DOHH2 (cell line): ENCODE data around the gene HNRNPM.

Experiments used
- H3F3A ChIP-seq: fragments of 200-600 bp; sonication (generic), shearing (Covaris generic); 2 replicates; pipeline ENCODE4 v1.6.0; 2016; ENCODE audit warnings: antibody characterized with exemption, mild to moderate bottlenecking; ENCODE audit not compliant: control insufficient read depth, insufficient read depth
- H3K27ac ChIP-seq: fragments of 200-600 bp; sonication (generic); 2 replicates; pipeline ENCODE4 v1.5.1; 2014; ENCODE audit warnings: low read depth, mild to moderate bottlenecking, low read length, moderate library complexity
- H3K27me3 ChIP-seq: fragments of 200-600 bp; sonication (generic); 2 replicates; pipeline ENCODE4 v1.6.1; 2014; ENCODE audit warnings: mild to moderate bottlenecking, low read length, mixed read lengths; ENCODE audit not compliant: control insufficient read depth
- H3K36me3 ChIP-seq: fragments of 200-600 bp; sonication (generic); 2 replicates; pipeline ENCODE4 v1.6.1; 2014; ENCODE audit warnings: mild to moderate bottlenecking, low read length, moderate library complexity, mixed read lengths; ENCODE audit not compliant: control insufficient read depth
- H3K4me1 ChIP-seq: fragments of 200-600 bp; sonication (generic); 2 replicates; pipeline ENCODE4 v1.6.1; 2014; ENCODE audit warnings: mild to moderate bottlenecking, low read length, mixed read lengths; ENCODE audit not compliant: control insufficient read depth
- H3K4me2 ChIP-seq: fragments of 200-600 bp; sonication (generic); 2 replicates; pipeline ENCODE4 v1.6.0; 2014; ENCODE audit warnings: mild to moderate bottlenecking, low read length, moderate library complexity
- H3K4me3 ChIP-seq: fragments of 200-600 bp; sonication (generic); 2 replicates; pipeline ENCODE4 v1.5.1; 2014; ENCODE audit warnings: mild to moderate bottlenecking, low read length, mixed read lengths
- H3K79me2 ChIP-seq: fragments of 200-600 bp; sonication (generic); 2 replicates; pipeline ENCODE4 v1.6.1; 2014; ENCODE audit warnings: mild to moderate bottlenecking, low read length, mixed read lengths; ENCODE audit not compliant: control insufficient read depth
- H3K9me2 ChIP-seq: fragments of 200-600 bp; sonication (generic); replicated peaks from 2 replicates; pipeline ENCODE4 v1.6.1; 2014; ENCODE audit warnings: mild to moderate bottlenecking, low read length, mixed read lengths; ENCODE audit not compliant: control insufficient read depth
- H3K9me3 ChIP-seq: fragments of 200-600 bp; sonication (generic); 2 replicates; pipeline ENCODE4 v1.6.1; 2014; ENCODE audit warnings: antibody characterized with exemption, low read length, mixed read lengths; ENCODE audit not compliant: control insufficient read depth, insufficient read depth
- H4K20me1 ChIP-seq: fragments of 200-600 bp; sonication (generic); 2 replicates; pipeline ENCODE4 v1.6.0; 2014; ENCODE audit warnings: low read depth, mild to moderate bottlenecking, antibody characterized with exemption, low read length, moderate library complexity; ENCODE audit not compliant: control insufficient read depth, insufficient read depth
- EZH2phosphoT487 ChIP-seq: fragments of 200-600 bp; sonication (generic); IDR thresholded peaks from 2 replicates; pipeline ENCODE4 v1.6.1; 2017; ENCODE audit warnings: borderline replicate concordance, mild to moderate bottlenecking, antibody characterized with exemption, low read length, moderate library complexity, mixed read lengths
- TF ChIP-seq, protein P1 (sequence below): fragments of 200-600 bp; sonication (generic); IDR thresholded peaks from one replicate; pipeline ENCODE4 v1.5.1; 2014; ENCODE audit warnings: antibody characterized with exemption, mild to moderate bottlenecking, low read depth, low read length; ENCODE audit not compliant: poor library complexity, severe bottlenecking

HNRNPM gene

DNA sequence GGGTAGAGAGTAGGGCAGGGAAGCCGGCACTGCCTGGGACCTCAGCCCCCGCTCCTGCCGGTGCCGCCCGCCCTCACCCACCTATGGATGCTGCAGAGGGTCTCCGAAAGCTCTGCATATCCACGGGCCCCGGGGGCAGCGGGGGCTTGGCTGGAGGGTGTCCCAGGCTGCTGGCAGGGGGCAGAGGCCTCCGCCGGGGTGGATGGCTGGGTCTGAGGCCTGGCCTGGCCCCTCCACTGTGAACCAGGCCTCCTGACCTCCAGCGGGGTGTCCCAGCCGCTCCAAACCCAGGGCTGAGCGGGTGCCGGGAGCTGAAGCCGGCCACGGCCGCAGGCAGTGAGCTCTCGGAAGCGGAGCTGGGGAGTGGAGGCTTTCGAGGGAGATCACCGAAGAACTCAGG is 53.5 kb downstream of the HNRNPM start:
- Histone ChIP-seq H3K79me2 (no peaks in the 10 kb centered on the region), H3K9me2 (no peaks in the 10 kb centered on the region), H3K4me3 (no peak overlapping the region), H3F3A (0 out of 2 replicates have a peak, but pooled peaks cover 2% of the 10 kb centered on the region), H3K9me3 (no peaks in the 10 kb centered on the region), H3K4me2 (no peak overlapping the region), H4K20me1 (no peaks in the 10 kb centered on the region), H3K4me1 (peaks cover 12% of the 10 kb centered on the region), H3K27me3 (no peaks in the 10 kb centered on the region), H3K36me3 (no peaks in the 10 kb centered on the region), H3K27ac (no peak overlapping the region)
- TF ChIP-seq, protein P1, sequence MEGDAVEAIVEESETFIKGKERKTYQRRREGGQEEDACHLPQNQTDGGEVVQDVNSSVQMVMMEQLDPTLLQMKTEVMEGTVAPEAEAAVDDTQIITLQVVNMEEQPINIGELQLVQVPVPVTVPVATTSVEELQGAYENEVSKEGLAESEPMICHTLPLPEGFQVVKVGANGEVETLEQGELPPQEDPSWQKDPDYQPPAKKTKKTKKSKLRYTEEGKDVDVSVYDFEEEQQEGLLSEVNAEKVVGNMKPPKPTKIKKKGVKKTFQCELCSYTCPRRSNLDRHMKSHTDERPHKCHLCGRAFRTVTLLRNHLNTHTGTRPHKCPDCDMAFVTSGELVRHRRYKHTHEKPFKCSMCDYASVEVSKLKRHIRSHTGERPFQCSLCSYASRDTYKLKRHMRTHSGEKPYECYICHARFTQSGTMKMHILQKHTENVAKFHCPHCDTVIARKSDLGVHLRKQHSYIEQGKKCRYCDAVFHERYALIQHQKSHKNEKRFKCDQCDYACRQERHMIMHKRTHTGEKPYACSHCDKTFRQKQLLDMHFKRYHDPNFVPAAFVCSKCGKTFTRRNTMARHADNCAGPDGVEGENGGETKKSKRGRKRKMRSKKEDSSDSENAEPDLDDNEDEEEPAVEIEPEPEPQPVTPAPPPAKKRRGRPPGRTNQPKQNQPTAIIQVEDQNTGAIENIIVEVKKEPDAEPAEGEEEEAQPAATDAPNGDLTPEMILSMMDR = no peak
- TF ChIP-seq EZH2phosphoT487 = no peak

DNA sequence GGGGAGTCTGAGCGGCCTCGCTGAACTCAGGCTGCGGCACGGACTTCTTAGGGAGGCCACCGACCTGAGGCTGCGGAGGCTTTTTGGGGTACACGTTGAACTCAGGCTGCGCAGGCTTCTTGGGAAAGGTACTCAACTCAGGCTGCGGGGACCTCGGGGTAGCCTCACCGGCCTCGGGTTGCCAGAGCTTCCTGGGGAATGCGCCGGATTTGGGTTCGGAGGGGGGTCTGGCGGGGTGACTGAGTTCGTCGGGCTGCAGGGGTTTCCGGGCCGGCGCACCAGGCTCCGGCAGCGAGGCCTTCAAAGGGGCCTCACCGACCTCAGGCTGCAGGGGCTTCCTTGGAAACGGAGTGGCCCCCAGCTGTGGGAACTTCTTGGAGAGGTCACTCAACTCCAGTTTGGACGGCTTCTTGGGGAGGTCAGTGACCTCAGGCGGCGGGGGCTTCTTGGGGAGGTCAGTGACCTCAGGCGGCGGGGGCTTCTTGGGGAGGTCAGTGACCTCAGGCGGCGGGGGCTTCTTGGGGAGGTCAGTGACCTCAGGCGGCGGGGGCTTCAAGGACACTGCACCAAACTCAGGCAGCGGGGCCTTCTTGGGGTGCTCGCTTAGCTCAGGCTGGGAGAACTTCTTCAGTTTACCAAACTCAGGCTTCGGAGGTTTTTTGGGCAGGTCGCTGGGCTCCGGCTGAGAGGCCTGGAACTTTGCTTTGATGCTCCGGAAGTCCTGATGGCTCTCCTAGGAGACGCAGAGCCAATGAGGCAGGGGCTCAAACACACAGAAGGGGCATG is 54.5 kb downstream of the HNRNPM start:
- H3K4me3 ChIP-seq = no peak overlapping the region
- H3K4me1 ChIP-seq = peaks cover 7% of the 10 kb centered on the region
- no peak overlapping the region for H3K27ac ChIP-seq

DNA sequence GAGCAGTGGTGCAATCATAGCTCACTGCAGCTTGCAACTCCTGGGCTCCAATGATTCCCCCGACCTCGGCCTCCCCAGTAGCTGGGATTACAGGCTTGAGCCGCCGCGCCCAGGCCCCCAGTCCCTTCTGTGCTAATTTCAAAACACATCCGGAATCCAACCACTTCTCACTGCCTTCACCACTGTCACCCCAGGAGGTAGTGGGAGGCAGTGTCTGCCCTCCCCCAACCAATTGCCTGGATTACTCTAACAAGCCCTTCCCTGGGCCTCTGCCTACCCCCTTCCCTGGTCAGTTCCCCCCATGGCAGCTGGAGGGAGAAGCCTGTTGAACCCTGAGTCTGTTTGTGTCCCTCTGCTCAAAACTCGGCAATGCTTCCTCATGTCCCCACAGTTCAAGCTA is 55.4 kb downstream of the HNRNPM start:
- Histone ChIP-seq H3K4me3 (no peak overlapping the region), H3K9me3 (no peaks in the 10 kb centered on the region), H3K79me2 (no peaks in the 10 kb centered on the region), H3K4me1 (peaks cover 6% of the 10 kb centered on the region; the same call in 1 of the 2 replicates), H3F3A (no peaks in the 10 kb centered on the region), H3K27ac (no peak overlapping the region), H3K27me3 (no peaks in the 10 kb centered on the region), H4K20me1 (no peaks in the 10 kb centered on the region), H3K4me2 (no peak overlapping the region), H3K36me3 (no peaks in the 10 kb centered on the region), H3K9me2 (no peaks in the 10 kb centered on the region)
- no peak for TF ChIP-seq EZH2phosphoT487
- TF ChIP-seq, protein P1 = no peak

More for the DNA sequence above, 54.5 kb downstream of the HNRNPM start:
- Histone ChIP-seq H3K9me2 (no peaks in the 10 kb centered on the region), H3K9me3 (no peaks in the 10 kb centered on the region), H4K20me1 (no peaks in the 10 kb centered on the region), H3K27me3 (no peaks in the 10 kb centered on the region), H3K79me2 (no peaks in the 10 kb centered on the region), H3K36me3 (no peaks in the 10 kb centered on the region), H3F3A (no peaks in the 10 kb centered on the region), H3K4me2 (no peak overlapping the region)
- TF ChIP-seq, protein P1 = no peak
- no peak for TF ChIP-seq EZH2phosphoT487
